GM12873 (cell line): Measurements from ENCODE around the gene RBM15.

Source experiments
- CTCF ChIP-seq: IDR thresholded peaks from 2 replicates; pipeline ENCODE4 v1.5.1; 2012; ENCODE audit warnings: low read depth, mild to moderate bottlenecking, moderate library complexity, low read length, control low read depth; ENCODE audit not compliant: insufficient read depth; ENCODE audit errors: missing control alignments

Gene RBM15

DNA sequence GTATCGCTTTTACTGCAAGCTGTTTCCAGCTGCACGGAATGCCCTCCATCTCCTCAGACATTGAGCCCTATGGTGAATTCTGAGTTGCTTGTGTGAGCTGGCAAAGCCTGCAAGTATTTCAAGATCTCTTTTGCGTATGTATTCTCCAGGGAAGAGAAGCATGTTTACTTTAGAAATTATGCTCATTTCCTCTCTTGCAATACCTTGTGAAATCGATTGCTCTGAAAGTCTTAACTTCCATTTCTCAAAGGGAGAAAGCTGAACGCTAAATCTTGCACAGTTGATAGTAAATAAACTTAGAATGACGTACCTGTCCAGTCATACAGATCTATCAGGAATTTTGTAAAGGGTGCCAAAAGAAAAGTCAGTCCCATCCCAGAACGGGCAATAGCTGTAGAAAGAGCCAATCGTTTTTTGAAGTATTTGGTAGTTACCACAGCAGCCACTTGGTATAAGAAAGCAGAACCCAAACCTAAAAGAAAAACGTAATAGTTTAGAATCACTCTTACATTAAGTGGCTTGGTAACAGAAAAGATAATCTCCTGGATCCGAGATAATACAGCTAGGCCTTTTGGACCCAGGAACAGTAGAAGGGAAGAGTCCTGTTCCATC is 41.6 kb downstream of the RBM15 start:
- no peak for TF ChIP-seq CTCF

DNA sequence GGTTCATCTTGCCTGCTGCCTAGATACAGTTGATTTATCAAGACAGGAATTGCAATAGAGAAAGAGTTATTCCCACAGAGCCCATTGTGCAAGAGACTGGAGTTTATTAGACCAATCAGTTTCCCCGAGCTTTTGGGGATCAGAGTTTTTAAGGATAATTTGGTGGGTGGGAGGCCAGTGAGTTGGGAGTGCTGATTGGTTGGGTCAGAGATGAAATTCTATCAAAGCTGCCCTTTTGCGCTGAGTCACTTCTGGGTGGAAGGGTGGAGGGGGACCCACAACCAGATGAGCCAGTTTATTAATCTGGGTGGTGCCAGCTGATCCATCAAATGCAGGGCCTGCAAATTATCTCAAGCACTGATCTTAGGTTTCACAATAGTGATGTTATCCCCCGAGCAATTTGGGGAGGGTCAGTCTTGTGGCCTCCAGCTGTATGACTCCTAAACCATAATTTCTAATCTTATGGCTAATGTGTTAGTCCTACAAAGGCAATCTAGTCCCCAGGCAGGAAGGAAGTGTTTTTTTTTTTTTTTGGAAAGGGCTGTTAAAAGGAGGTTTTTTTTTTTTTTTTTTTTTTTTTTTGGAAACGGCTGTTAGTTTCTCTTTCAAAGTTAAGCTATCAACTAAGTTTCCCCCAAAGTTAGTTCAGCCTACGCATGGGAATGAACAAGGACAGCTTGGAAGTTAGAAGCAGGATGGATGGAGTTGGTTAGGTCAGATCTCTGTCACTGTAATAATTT is 44.2 kb downstream of the RBM15 start:
- no peak for TF ChIP-seq CTCF

- TF ChIP-seq CTCF, result no peak
These were observed 45.6 kb downstream of the RBM15 start for GRCh38 chr1:110384581-110385321.

GRCh38 chr1:110385369-110385768 is 46.2 kb downstream of the RBM15 start:
- no peak for TF ChIP-seq CTCF

- no peak for TF ChIP-seq CTCF
These were observed 48.0 kb downstream of the RBM15 start for GRCh38 chr1:110387048-110387754.

DNA sequence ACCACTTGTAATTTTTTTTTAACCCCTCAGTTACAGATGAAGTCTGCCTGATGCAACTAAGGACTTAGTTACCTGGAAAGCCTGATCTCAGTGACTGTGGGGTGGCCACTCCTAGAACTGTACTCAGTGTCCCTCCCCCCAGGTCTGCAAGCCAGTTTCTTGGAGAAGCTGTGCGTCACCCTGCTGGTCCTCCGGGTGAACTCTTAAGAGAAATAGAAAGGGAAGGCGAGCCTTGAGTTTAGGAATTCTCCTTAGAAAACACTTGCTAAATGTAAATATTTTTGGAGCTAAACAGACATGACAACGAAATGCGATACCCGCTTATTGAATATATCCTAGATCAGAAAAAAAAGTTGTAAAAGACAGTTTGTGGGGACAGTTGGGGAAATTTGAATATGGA is 50.9 kb downstream of the RBM15 start:
- no peak for TF ChIP-seq CTCF
